ENCODE measurements around the gene PNLDC1.

PNLDC1 gene

GRCh38 chr6:159800141-159800865 is at the start of gene PNLDC1:
Gene PNLDC1, plus strand, starts transcription at chr6:159800276. Its CDS starts 32 bp downstream, at chr6:159800308.
- DNase-seq, result peak in 5 of 56 donors; percentile 7 to 44 (median 14)

GRCh38 chr6:159751448-159751847 is 48.6 kb upstream of the PNLDC1 start:
- no peak for DNase-seq

- DNase-seq, result no peak
Measured at GRCh38 chr6:159753081-159753872, 46.8 kb upstream of the PNLDC1 start.

- no peak for DNase-seq
Measured at GRCh38 chr6:159754401-159754800, 45.7 kb upstream of the PNLDC1 start.

- DNase-seq, result peak in 8 of 56 donors; percentile 0 to 15 (median 4)
Measured at GRCh38 chr6:159754959-159755914, 44.8 kb upstream of the PNLDC1 start.

- no peak for DNase-seq
Measured at GRCh38 chr6:159756508-159756907, 43.6 kb upstream of the PNLDC1 start.

GRCh38 chr6:159758031-159759001 is 41.8 kb upstream of the PNLDC1 start:
- DNase-seq, result no peak

- DNase-seq, result no peak
Measured at GRCh38 chr6:159759645-159760044, 40.4 kb upstream of the PNLDC1 start.

GRCh38 chr6:159760602-159761057 is 39.4 kb upstream of the PNLDC1 start:
- DNase-seq, result no peak

- DNase-seq, result peak in 14 of 56 donors; percentile 11 to 56 (median 45)
Measured at GRCh38 chr6:159761129-159761872, 38.8 kb upstream of the PNLDC1 start.

- peak; percentile 82 to 99 (median 95) for DNase-seq
Measured at GRCh38 chr6:159761873-159762680, 38.0 kb upstream of the PNLDC1 start, which contains the start of gene ACAT2. Gene ACAT2, plus strand, starts transcription at chr6:159762045. Its CDS starts 43 bp downstream, at chr6:159762088.

GRCh38 chr6:159762681-159763293 is 37.3 kb upstream of the PNLDC1 start:
- peak in 8 of 56 donors; percentile 26 to 60 (median 43) for DNase-seq

GRCh38 chr6:159766906-159767305 is 33.2 kb upstream of the PNLDC1 start:
- DNase-seq, result no peak

- no peak for DNase-seq
Measured at GRCh38 chr6:159769470-159769869, 30.6 kb upstream of the PNLDC1 start.

GRCh38 chr6:159772196-159772595 is 27.9 kb upstream of the PNLDC1 start:
- no peak for DNase-seq

GRCh38 chr6:159777240-159777904 is 22.7 kb upstream of the PNLDC1 start:
- DNase-seq, result no peak

- DNase-seq, result no peak
Measured at GRCh38 chr6:159778131-159778530, 21.9 kb upstream of the PNLDC1 start.
